GM12874 (cell line): Measurements from ENCODE around the gene SCN5A.

ENCODE experiments used
- CTCF ChIP-seq: IDR thresholded peaks from 2 replicates; pipeline ENCODE4 v1.5.1; 2011; ENCODE audit warnings: low read depth, mild to moderate bottlenecking, control low read depth, low read length, moderate library complexity; ENCODE audit not compliant: insufficient read depth

Gene SCN5A

GRCh38 chr3:38601956-38602550 lies 47.4 kb downstream of the SCN5A start:
- no peak for TF ChIP-seq CTCF

- no peak for TF ChIP-seq CTCF
Observed at GRCh38 chr3:38600551-38600950, 48.9 kb downstream of the SCN5A start.

- TF ChIP-seq CTCF, result no peak
Observed at GRCh38 chr3:38599886-38600285, 49.6 kb downstream of the SCN5A start.

- no peak for TF ChIP-seq CTCF
Observed at GRCh38 chr3:38598791-38599190, 50.7 kb downstream of the SCN5A start.

GRCh38 chr3:38597502-38598060 lies 51.9 kb downstream of the SCN5A start:
- TF ChIP-seq CTCF, result no peak

- TF ChIP-seq CTCF, result no peak
Observed at GRCh38 chr3:38595393-38595792, 54.1 kb downstream of the SCN5A start.

- TF ChIP-seq CTCF, result no peak
Observed at GRCh38 chr3:38590521-38590920, 59.0 kb downstream of the SCN5A start.
